Measurements from ENCODE around the gene TP53TG5.

- TF ChIP-seq CTCF (conservative IDR thresholded peaks at IDR 0.05 in 1 of 2, IDR thresholded peaks at IDR 0.05 in 1 of 2; ENCODE audit: low read depth in 1 of 2, low read length in 2 of 2) = no peak
- no peak for TF ChIP-seq EZH2 (IDR thresholded peaks at IDR 0.05; ENCODE audit: low read length, missing control alignments)
Measured at GRCh38 chr20:45395114-45395415, 16.9 kb upstream of the TP53TG5 start.

All from fibroblast of lung (primary cell).